ENCODE data around the gene PACS2. TPM values are rescaled to one million over a fixed set of nuclear protein-coding genes. Genes with fewer than 3 reads are reported as not detected.

Gene PACS2
- polyA plus RNA-seq, 4 donors, result 55.9 to 91.9 (median 67.4) TPM

DNA sequence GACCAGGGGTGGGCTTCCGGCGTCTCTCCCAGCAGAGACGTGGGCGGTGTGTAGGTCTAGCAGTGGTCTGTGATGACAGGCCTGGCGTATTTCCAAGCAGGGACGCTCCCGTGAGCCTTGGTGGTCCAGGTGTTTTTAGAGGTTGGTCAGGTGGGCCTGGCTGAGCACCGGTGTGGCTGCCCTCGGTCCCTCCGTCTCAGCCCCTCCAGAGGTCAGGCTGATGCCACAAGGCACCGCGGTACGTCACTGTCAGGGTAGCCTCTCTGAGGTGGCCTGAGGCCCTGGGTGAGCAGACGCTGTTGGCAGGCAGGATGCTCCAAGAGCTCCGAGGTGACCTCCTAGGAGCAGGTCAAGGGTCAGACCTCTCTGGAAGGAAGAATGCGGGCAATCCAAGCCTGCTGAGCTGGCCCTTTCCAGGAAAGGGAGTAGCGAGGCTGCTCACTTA, 118.6 kb downstream of the PACS2 start:
- no peak for DNase-seq (ENCODE audit: low read depth in 4 of 4, low spot score in 3 of 4)

DNA sequence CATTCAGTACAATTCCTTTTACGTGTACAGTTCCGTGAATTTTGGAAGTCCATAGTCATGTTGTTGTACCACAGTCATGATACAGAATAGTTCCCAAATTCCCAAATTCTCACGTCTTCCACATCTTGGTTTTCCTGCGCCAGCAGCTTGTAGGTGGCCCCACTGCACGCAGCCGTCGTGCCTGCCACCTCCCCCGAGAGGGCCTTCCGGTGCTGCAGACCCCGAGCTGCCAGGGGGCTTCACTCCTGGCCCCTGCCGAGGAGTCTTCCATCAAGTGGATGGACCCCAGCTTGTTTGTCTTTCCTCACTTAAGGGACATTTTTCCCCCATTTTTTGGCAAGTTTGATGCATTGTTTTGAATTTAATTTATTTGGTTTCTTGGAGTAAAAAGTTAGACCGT, 121.9 kb downstream of the PACS2 start:
- DNase-seq (ENCODE audit: low read depth in 4 of 4, low spot score in 3 of 4), result no peak

DNA sequence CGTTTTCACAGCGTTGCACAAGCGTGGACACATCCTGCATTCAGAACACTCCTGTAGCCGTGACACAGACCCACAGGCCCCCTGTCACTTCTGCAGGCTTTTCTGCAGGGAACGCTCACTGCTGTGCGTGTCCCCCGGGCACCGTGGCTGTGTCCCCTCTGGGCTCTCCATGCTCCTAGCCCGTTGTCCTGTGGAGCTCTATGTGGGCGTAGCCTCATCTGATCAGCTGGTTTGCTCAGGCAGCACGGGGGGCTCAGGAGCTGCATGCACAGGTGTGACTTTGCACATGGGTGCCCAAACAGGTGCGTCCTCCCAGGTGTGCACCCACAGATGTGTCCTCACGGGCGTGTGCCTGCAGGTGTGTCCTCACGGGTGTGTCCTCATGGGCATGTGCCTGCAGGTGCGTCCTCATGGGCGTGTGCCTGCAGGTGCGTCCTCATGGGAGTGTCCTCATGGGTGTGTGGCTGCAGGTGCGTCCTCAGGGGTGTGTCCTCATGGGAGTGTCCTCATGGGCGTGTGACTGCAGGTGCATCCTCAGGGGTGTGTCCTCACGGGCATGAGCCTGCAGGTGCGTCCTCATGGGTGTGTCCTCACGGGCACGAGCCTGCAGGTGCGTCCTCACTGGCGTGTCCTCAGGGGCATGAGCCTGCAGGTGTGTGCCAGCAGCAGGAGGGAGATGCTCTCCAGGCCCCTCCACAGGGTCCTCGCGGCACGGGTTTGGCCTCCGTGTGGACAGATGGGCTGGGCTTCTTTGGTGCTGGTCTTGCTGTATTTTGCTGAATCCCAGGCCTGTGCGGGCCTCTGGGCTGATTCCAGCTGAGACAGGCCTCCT, 122.6 kb downstream of the PACS2 start:
- DNase-seq (ENCODE audit: low read depth in 4 of 4, low spot score in 3 of 4), result no peak

- no peak for DNase-seq (ENCODE audit: low read depth in 4 of 4, low spot score in 3 of 4)
Observed at GRCh38 chr14:105437723-105438500, 123.4 kb downstream of the PACS2 start.

DNA sequence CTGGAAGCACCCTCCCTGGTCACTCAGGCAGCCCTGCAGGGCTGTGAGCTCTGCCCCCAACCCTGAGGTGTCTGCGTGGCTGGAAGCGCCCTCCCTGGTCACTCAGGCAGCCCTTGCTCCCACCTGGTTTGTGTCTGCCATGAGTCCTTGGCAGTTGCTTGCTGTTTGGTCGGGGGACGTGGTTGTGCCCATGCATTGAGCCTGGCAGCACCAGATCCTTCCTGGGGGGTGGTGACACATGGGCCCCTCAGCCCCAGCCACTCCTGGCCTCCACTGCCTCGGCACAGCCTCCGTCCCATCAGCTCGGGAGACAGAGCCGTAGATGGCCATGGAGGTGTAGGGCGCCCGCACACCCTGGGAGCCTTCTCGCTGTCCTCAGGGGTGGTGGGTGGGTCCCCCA, 124.6 kb downstream of the PACS2 start:
- no peak for DNase-seq (ENCODE audit: low read depth in 4 of 4, low spot score in 3 of 4)

DNA sequence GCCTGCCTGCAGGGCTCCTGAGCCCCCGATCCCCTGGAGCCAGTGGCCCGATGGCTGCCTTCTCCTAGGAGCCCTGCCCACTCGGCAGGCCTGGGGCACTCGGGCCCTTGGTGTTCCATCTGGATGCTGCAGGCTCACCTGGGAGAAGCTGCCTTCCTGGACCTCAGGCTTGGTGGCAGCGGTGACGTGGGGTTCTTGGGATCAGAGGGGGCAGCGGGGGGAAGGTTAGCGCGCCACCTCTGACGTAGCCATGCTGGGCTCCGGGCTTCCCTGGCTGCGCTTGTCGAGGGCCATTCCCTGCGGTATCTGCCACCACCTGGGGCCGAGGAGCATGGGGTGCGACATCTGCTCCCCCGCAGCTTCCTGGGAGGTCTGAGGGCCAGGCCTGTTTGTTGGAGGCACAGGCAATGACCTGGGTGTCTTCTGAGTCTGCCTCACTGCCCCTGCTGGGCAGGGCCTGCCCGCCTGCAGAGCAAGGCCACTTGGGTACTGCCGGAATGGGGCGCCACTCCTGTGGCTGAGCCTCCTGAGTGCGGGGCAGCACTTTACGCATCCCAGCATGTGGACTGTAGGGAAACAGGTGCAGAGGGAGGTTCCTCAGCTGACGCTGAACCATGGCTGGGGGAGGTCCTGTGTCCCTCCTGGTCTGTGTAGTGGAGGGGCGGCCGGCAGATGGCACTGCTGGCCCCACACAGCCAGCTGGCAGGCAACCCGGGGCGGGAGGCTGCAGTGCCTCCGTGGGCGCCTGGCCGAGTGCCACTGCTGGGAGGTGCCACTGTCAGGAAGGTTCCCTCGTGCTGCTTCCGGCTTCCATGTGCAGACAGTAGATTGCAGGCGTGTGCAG, 125.4 kb downstream of the PACS2 start:
- no peak for DNase-seq (ENCODE audit: low read depth in 4 of 4, low spot score in 3 of 4)

DNA sequence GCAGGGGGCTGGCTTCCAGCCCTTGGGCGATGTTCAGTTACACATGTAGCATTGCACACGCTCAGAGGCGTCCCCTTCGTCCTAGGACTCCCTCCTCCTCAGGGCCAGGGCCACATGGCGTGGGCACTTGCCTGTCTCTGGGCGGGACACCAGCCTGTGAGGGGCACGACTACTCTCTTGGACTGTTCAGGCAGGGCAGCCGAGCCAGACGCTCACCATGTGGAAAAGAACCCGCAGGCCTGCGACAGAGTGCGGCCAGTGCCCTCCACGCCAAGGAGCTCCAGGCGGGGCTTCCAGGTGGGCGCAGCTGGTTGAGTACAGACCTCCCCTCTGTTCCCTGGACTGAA, 126.0 kb downstream of the PACS2 start:
- no peak for DNase-seq (ENCODE audit: low read depth in 4 of 4, low spot score in 3 of 4)

- no peak for DNase-seq (ENCODE audit: low read depth in 4 of 4, low spot score in 3 of 4)
Observed at GRCh38 chr14:105440992-105441391, 126.4 kb downstream of the PACS2 start.

DNA sequence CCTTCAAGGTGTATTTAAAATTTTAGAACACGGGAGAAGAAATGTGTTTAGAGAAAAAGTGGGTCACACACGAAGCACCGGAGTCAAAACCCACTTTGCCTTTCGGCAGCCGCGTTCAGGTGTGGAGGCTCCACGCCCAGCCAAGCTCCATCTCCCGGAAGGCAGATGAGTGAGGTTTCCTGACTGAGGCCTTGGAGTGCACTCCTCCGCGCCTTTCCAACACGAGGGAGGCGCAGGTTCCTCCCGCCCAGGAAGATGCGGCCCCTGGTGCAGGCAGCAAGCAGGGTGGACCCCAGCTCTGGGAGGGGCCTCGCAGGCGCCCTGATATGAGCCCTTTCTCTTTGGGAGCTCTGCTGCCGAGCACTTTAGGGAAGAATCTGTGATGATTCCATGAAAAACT, 127.6 kb downstream of the PACS2 start:
- no peak for DNase-seq (ENCODE audit: low read depth in 4 of 4, low spot score in 3 of 4)

GRCh38 chr14:105442834-105443233, 128.3 kb downstream of the PACS2 start:
- DNase-seq (ENCODE audit: low read depth in 4 of 4, low spot score in 3 of 4), result no peak

GRCh38 chr14:105444859-105445258, 130.3 kb downstream of the PACS2 start:
- DNase-seq (ENCODE audit: low read depth in 4 of 4, low spot score in 3 of 4), result no peak

DNA sequence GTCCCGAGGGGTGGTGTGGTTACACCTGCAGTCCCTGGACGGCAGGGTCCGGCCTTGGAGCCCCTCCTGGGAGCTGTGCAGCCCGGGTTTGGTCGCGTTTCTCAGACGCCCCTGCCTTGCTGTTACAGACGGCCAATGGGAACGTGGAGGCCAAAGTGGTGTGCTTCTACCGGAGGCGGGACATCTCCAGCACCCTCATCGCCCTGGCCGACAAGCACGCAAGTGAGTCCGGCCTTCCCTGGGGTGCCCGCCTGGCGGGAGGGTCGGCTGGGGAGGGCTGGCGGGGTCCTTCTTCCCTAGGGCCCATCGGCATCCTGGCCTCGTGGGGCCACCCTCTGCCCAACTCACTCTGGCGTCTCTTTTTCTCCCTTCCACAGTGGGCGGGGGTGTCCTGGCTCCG, 130.7 kb downstream of the PACS2 start:
- DNase-seq (ENCODE audit: low read depth in 4 of 4, low spot score in 3 of 4), result no peak

DNA sequence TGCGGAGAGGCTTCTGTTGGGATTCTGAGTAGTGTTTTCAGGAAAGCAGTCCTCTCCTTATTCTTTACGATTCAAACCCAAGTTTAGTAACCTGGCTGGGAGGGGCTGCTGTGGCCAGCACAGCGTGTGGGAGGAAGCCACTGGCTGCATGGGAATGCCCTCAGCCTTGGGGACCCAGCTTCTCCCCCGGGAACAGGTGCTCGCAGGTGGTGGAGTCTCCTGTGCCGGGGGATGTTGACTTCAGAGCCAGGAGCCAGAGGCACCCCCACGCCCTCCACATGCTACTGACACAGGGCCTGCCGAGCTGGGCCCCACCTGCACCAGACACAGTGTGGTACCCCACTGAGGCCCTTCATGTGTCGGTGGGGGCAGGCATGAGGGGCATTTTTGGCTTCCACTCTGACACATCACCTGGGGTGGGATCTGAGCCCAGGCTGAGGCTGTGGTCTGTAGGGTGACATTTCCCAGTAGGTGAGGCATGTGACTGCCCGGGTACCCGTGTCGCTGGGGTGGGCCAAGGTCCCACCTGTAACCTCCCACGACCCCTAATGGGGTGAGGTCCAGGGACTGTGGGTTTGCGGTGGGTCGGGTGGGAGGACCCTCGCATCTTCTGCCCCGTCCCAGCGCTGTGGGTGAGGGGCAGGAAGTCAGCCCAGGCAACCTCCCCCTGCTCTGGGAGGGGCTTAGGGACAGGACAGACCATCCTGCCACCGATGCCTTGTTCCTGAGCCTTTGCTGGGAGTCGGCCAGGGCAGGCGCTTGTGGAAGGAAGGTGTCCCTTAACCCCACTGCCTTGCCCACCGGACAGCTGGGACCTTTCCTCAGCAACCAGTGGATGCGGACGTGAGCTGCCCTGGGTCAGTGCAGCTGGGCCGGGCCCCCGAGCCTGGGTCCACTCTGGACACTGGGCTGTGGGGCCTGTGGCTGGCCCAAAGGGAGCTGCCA, 131.6 kb downstream of the PACS2 start:
- no peak for DNase-seq (ENCODE audit: low read depth in 4 of 4, low spot score in 3 of 4)

DNA sequence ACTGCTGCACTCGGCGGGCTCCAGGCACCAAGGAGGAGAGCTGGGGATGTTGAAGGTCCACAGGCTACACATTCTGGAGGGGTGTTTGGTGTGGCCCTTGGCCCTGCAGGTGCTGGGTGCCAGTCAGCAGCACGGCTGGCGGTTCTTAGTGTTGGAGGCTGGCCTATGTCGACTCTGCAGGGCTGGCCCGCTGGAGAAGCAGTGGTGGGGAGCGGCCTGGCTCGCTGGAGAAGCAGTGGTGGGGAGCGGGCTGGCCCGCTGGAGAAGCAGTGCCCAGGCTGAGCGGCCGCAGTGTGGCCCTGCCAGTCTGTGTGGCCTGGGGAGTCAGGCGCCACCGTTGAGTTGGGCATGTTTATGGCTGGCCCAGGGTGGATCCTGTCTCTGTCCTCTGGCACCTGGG, 132.4 kb downstream of the PACS2 start:
- DNase-seq (ENCODE audit: low read depth in 4 of 4, low spot score in 3 of 4), result no peak

Other genes starting within 250 kb of the PACS2 start
- gene GPR132, start 249.3 kb upstream of the PACS2 start, polyA plus RNA-seq (ENCODE audit: insufficient read length in 4 of 4), result 1 to 10 TPM in 1 of 4 donors, under 1 TPM in 3; 0.24 to 1.1 (median 0.50) TPM
- 10 to 100 TPM in 1 of 4 donors, 1 to 10 TPM in 3; 5.4 to 10.9 (median 7.4) TPM for gene JAG2, start 146.0 kb upstream of the PACS2 start, polyA plus RNA-seq (ENCODE audit: insufficient read length in 4 of 4)
- gene NUDT14, start 133.4 kb upstream of the PACS2 start, polyA plus RNA-seq (ENCODE audit: insufficient read length in 4 of 4), result 10 to 100 TPM in 3 of 4 donors, 1 to 10 TPM in 1; 8.9 to 43.0 (median 24.6) TPM
- gene BTBD6, start 66.2 kb upstream of the PACS2 start, polyA plus RNA-seq (ENCODE audit: insufficient read length in 4 of 4), result 10 to 100 TPM; 33.2 to 39.3 (median 35.7) TPM
- 10 to 100 TPM; 21.5 to 40.8 (median 33.3) TPM for gene BRF1, start 13.7 kb upstream of the PACS2 start, polyA plus RNA-seq (ENCODE audit: insufficient read length in 4 of 4)
- 1 to 10 TPM; 1.1 to 2.8 (median 2.0) TPM for gene TEX22, start 83.8 kb downstream of the PACS2 start, polyA plus RNA-seq (ENCODE audit: insufficient read length in 4 of 4)
- 100 to 1,000 TPM in 3 of 4 donors, 10 to 100 TPM in 1; 92.8 to 167 (median 112) TPM for gene MTA1, start 105.1 kb downstream of the PACS2 start, polyA plus RNA-seq (ENCODE audit: insufficient read length in 4 of 4)
- 100 to 1,000 TPM in 3 of 4 donors, 10 to 100 TPM in 1; 72.3 to 161 (median 108) TPM for gene CRIP2, start 160.1 kb downstream of the PACS2 start, polyA plus RNA-seq (ENCODE audit: insufficient read length in 4 of 4)
- gene CRIP1, start 172.1 kb downstream of the PACS2 start, polyA plus RNA-seq (ENCODE audit: insufficient read length in 4 of 4), result 10 to 100 TPM; 32.8 to 36.0 (median 35.1) TPM
- 10 to 100 TPM in 1 of 4 donors, 1 to 10 TPM in 3; 6.4 to 13.5 (median 6.9) TPM for gene TEDC1, start 176.5 kb downstream of the PACS2 start, polyA plus RNA-seq (ENCODE audit: insufficient read length in 4 of 4)
- 1 to 10 TPM; 2.6 to 5.7 (median 2.7) TPM for gene TMEM121, start 211.8 kb downstream of the PACS2 start, polyA plus RNA-seq (ENCODE audit: insufficient read length in 4 of 4)